Naive thymus-derived CD4-positive, alpha-beta T cell (primary cell): ENCODE results near the gene RAD51C. TPM values are rescaled to one million over a fixed set of nuclear protein-coding genes. Genes with fewer than 3 reads are reported as not detected.
A peak's percentile ranks its signal among the peaks of the same experiment; 100 is the strongest.
"Not testable (repeated sequence)": the region's sequence is repeated elsewhere in the genome, so short reads cannot be mapped to it uniquely, and the experiment has no call there.

Experiments used
- ATAC-seq: fragments of 150-1000 bp; cut with Tn5 transposase; 2 replicates; pipeline ENCODE4 v1.10.0; 2021; ENCODE audit warnings: mild to moderate bottlenecking, moderate library complexity
- CTCF ChIA-PET: fragments of 350-600 bp; sonication (Branson Sonifier 250); formaldehyde crosslinking; loops from one replicate; lab custom pipeline; 2021; ENCODE audit warnings: antibody characterized with exemption; lab: Charles Lee
- POLR2A ChIA-PET: fragments of 350-600 bp; sonication (Branson Sonifier 250); formaldehyde crosslinking; loops from one replicate; lab custom pipeline; 2021; ENCODE audit warnings: antibody characterized with exemption, inconsistent platforms; lab: Charles Lee
- DNase-seq, 9 donors: peaks; one replicate each; pipeline versions ENCODE4 v3.0.0 to v3.0.0-alpha.2; 2020 to 2022; ENCODE audit warnings: mixed read lengths in 1 of 9
- H3K27ac ChIP-seq: one replicate; pipeline ENCODE4 v1.7.0; 2013; ENCODE audit warnings: mild to moderate bottlenecking, low read depth, low read length, moderate library complexity
- H3K27me3 ChIP-seq, 2 donors: one replicate each; pipeline ENCODE4 v1.7.0; 2013; ENCODE audit warnings: low read length in 2 of 2, mild to moderate bottlenecking in 2 of 2, moderate library complexity in 2 of 2; ENCODE audit not compliant: control insufficient read depth in 2 of 2, insufficient read depth in 2 of 2
- H3K36me3 ChIP-seq, 3 experiments: 1 replicate in 2 of 3; 2 replicates in 1 of 3; pipeline ENCODE4 v1.7.0; 2013; ENCODE audit warnings: low read length in 3 of 3, mild to moderate bottlenecking in 3 of 3, moderate library complexity in 1 of 3; ENCODE audit not compliant: insufficient read depth in 3 of 3, control insufficient read depth in 2 of 3
- H3K4me1 ChIP-seq, 2 donors: one replicate each; pipeline ENCODE4 v1.7.0; 2013; ENCODE audit warnings: low read length in 2 of 2, mild to moderate bottlenecking in 2 of 2, moderate library complexity in 1 of 2; ENCODE audit not compliant: control insufficient read depth in 2 of 2, insufficient read depth in 2 of 2
- H3K4me3 ChIP-seq: 2 replicates; pipeline ENCODE4 v1.7.0; 2013; ENCODE audit warnings: mild to moderate bottlenecking, low read length
- H3K9me3 ChIP-seq, 3 experiments: 1 replicate in 2 of 3; 2 replicates in 1 of 3; pipeline ENCODE4 v1.7.0; 2013; ENCODE audit warnings: low read length in 3 of 3; ENCODE audit not compliant: control insufficient read depth in 2 of 3
- H3K27ac Mint-ChIP-seq, 9 donors: one replicate each; pipeline ENCODE4 v1.8.0; 2020 to 2022; ENCODE audit warnings: mixed read lengths in 9 of 9, mild to moderate bottlenecking in 8 of 9, moderate library complexity in 5 of 9, inconsistent platforms in 2 of 9
- H3K27me3 Mint-ChIP-seq, 5 donors: one replicate each; pipeline ENCODE4 v1.8.0; 2021 to 2022; ENCODE audit warnings: mixed read lengths in 5 of 5, mild to moderate bottlenecking in 1 of 5
- H3K36me3 Mint-ChIP-seq, 5 donors: one replicate each; pipeline ENCODE4 v1.8.0; 2020 to 2022; ENCODE audit warnings: mixed read lengths in 5 of 5, mild to moderate bottlenecking in 3 of 5, inconsistent platforms in 1 of 5
- H3K4me1 Mint-ChIP-seq, 7 donors: one replicate each; pipeline ENCODE4 v1.8.0; 2020 to 2022; ENCODE audit warnings: mixed read lengths in 7 of 7, mild to moderate bottlenecking in 3 of 7, inconsistent platforms in 1 of 7
- H3K4me3 Mint-ChIP-seq, 10 donors: one replicate each; pipeline ENCODE4 v1.8.0; 2020 to 2022; ENCODE audit warnings: mild to moderate bottlenecking in 10 of 10, mixed read lengths in 10 of 10, moderate library complexity in 6 of 10, inconsistent platforms in 2 of 10
- H3K9me3 Mint-ChIP-seq, 11 donors: one replicate each; pipeline ENCODE4 v1.8.0; 2020 to 2022; ENCODE audit warnings: mixed read lengths in 11 of 11, mild to moderate bottlenecking in 4 of 11, inconsistent platforms in 1 of 11, moderate library complexity in 1 of 11
- intact Hi-C, 2 donors: fragments of 100-400 bp; cut with micrococcal nuclease; formaldehyde crosslinking; loops; one replicate each; pipeline ENCODE4 v1.15.1; 2023
- polyA plus RNA-seq, 2 donors: library from polyadenylated mRNA; unstranded; fragments of 300-500 nt; fragmentation: Illumina TruSeq; gene quantifications; one replicate each; pipeline ENCODE4 v1.2.3, GENCODE V29; 2021
- total RNA-seq, 6 experiments: library from RNA in 5 of 6; stranded (reverse) in 5 of 6; gene quantifications; 1 replicate in 5 of 6; 2 replicates in 1 of 6; pipeline ENCODE4 v1.2.3 and lab custom pipeline; 2021 to 2026

Gene RAD51C
- total and polyA plus RNA-seq, 7 experiments from 2014 or later, result 11.4 to 57.9 (median 27.9) TPM

- H3K36me3 Mint-ChIP-seq, result no peaks in the 10 kb centered on the region
- H3K27ac Mint-ChIP-seq, result no peak overlapping the region
- Histone ChIP-seq H3K27me3 (no peaks in the 10 kb centered on the region), H3K36me3 (no peaks in the 10 kb centered on the region), H3K4me3 (no peak overlapping the region), H3K27ac (no peak overlapping the region), H3K4me1 (no peaks in the 10 kb centered on the region), H3K9me3 (no peaks in the 10 kb centered on the region)
- CTCF ChIA-PET, result interaction anchor here (0.6 kb wide), 1 partner anchor 356 kb away, joined by 3 read pairs; no protein-coding TSS in a partner anchor
- H3K27me3 Mint-ChIP-seq, result peaks cover 0 to 8% (median 5%) of the 10 kb centered on the region in 5 donors
- no peaks in the 10 kb centered on the region for H3K4me1 Mint-ChIP-seq
- intact Hi-C loops, result no loop called here
- DNase-seq (no peak), ATAC-seq (no peak)
- no peak overlapping the region for H3K4me3 Mint-ChIP-seq
- H3K9me3 Mint-ChIP-seq, result no peaks in the 10 kb centered on the region
- POLR2A ChIA-PET, result no interaction called here
Observed at GRCh38 chr17:58679263-58680037, 13.0 kb upstream of the RAD51C start.

GRCh38 chr17:58680038-58680369 lies 12.4 kb upstream of the RAD51C start:
- no peaks in the 10 kb centered on the region for H3K36me3 Mint-ChIP-seq
- intact Hi-C loops, result no loop called here
- no peaks in the 10 kb centered on the region for H3K4me1 Mint-ChIP-seq
- Histone ChIP-seq H3K27ac (no peak overlapping the region), H3K27me3 (no peaks in the 10 kb centered on the region), H3K36me3 (no peaks in the 10 kb centered on the region), H3K4me3 (no peak overlapping the region), H3K9me3 (no peaks in the 10 kb centered on the region), H3K4me1 (no peaks in the 10 kb centered on the region)
- CTCF ChIA-PET, result interaction anchor here (0.6 kb wide), 1 partner anchor 357 kb away, joined by 3 read pairs; no protein-coding TSS in a partner anchor
- ATAC-seq (no peak), DNase-seq (no peak)
- POLR2A ChIA-PET, result no interaction called here
- H3K27me3 Mint-ChIP-seq, result peaks cover 0 to 8% (median 3%) of the 10 kb centered on the region in 5 donors
- H3K27ac Mint-ChIP-seq, result no peak overlapping the region
- H3K9me3 Mint-ChIP-seq, result no peaks in the 10 kb centered on the region
- no peak overlapping the region for H3K4me3 Mint-ChIP-seq

- Histone ChIP-seq H3K4me3 (no peak overlapping the region), H3K9me3 (no peaks in the 10 kb centered on the region), H3K36me3 (no peaks in the 10 kb centered on the region), H3K27me3 (no peaks in the 10 kb centered on the region), H3K4me1 (no peaks in the 10 kb centered on the region), H3K27ac (no peak overlapping the region)
- POLR2A ChIA-PET, result no interaction called here
- Mint-ChIP-seq H3K36me3 (no peaks in the 10 kb centered on the region), H3K27ac (no peak overlapping the region), H3K9me3 (no peaks in the 10 kb centered on the region), H3K27me3 (peaks cover 0 to 9% (median 0%) of the 10 kb centered on the region in 5 donors), H3K4me1 (no peaks in the 10 kb centered on the region), H3K4me3 (no peak overlapping the region)
- intact Hi-C loops, result no loop called here
- DNase-seq (no peak), ATAC-seq (no peak)
- CTCF ChIA-PET, result interaction anchor here (0.6 kb wide), 1 partner anchor 1865 kb away, joined by 3 read pairs; no protein-coding TSS in a partner anchor
Observed at GRCh38 chr17:58684003-58684402, 8.4 kb upstream of the RAD51C start.

DNA sequence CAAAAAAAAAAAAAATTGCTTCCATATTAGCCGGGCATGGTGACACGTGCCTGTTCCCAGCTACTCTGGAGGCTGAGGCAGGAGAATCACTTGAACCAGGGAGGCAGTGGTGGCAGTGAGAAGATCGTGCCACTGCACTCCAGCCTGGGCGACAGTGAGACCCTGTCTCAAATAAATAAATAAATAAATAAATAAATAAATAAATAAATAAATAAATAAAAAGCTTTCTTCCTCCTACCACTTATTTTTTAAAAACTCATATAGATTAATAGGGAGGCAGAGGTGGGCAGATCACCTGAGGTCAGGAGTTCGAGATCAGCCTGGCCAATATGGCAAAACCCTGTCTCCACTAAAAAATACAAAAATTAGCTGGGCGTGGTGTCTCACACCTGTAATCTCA lies 7.9 kb upstream of the RAD51C start:
- H3K27me3 ChIP-seq, POLR2A ChIA-PET, intact Hi-C loops, H3K36me3 Mint-ChIP-seq, H3K9me3 ChIP-seq, H3K9me3 Mint-ChIP-seq, H3K27me3 Mint-ChIP-seq, CTCF ChIA-PET, H3K27ac Mint-ChIP-seq, H3K27ac ChIP-seq, H3K36me3 ChIP-seq, H3K4me3 Mint-ChIP-seq, DNase-seq, H3K4me1 Mint-ChIP-seq, H3K4me3 ChIP-seq, H3K4me1 ChIP-seq, ATAC-seq: not testable (repeated sequence)

GRCh38 chr17:58686980-58687379 lies 5.4 kb upstream of the RAD51C start:
- no peak overlapping the region for H3K4me3 ChIP-seq
- no peaks in the 10 kb centered on the region for H3K36me3 ChIP-seq
- H3K9me3 ChIP-seq, result no peaks in the 10 kb centered on the region
- DNase-seq, result no peak
- H3K4me1 Mint-ChIP-seq, result peaks cover 0 to 2% (median under 1%) of the 10 kb centered on the region in 7 donors
- ATAC-seq, result no peak
- no peak overlapping the region for H3K27ac ChIP-seq
- H3K4me3 Mint-ChIP-seq, result no peak overlapping the region
- H3K4me1 ChIP-seq, result peaks cover 0 to under 1% of the 10 kb centered on the region in 2 donors
- ChIA-PET CTCF (interaction anchor here (0.6 kb wide), 1 partner anchor 20 kb away, joined by 3 read pairs; no protein-coding TSS in a partner anchor), POLR2A (no interaction called here)
- no peaks in the 10 kb centered on the region for H3K27me3 ChIP-seq
- H3K27me3 Mint-ChIP-seq, result peaks cover 0 to 5% (median 0%) of the 10 kb centered on the region in 5 donors
- no peaks in the 10 kb centered on the region for H3K9me3 Mint-ChIP-seq
- no peaks in the 10 kb centered on the region for H3K36me3 Mint-ChIP-seq
- intact Hi-C loops, result no loop called here
- H3K27ac Mint-ChIP-seq, result peak overlapping the region in 1 of 9 donors; percentile 71

DNA sequence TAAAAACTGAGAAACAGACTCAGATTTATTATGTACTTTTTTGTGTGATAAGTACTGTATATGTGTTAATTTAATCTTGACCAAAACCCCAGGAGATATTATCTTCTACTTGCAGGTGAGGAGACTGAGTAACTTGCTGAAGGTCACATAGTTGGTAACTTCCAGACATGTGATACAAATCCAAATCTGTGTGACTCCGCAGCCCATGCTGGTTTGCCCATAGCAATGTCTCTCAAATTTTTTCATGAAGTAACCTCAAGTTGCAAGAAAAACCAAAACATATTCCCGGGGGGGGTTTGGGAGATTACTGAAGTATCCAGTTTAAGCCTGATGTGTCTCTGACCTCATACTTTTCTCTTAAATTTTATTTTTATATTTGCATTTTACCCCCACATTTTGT lies 3.9 kb upstream of the RAD51C start:
- H3K36me3 ChIP-seq, result no peaks in the 10 kb centered on the region
- peaks cover 0 to 7% (median 0%) of the 10 kb centered on the region in 5 donors for H3K36me3 Mint-ChIP-seq
- no peak overlapping the region for H3K4me3 Mint-ChIP-seq

More for the DNA sequence above, 3.9 kb upstream of the RAD51C start:
- Histone ChIP-seq H3K9me3 (no peaks in the 10 kb centered on the region), H3K4me1 (peaks cover 10 to 11% of the 10 kb centered on the region in 2 donors), H3K4me3 (no peak overlapping the region), H3K27ac (no peak overlapping the region), H3K27me3 (no peaks in the 10 kb centered on the region)
- intact Hi-C loops, result no loop called here
- Mint-ChIP-seq H3K4me1 (peaks cover 11 to 16% (median 15%) of the 10 kb centered on the region in 7 donors), H3K9me3 (peaks cover 0 to 3% (median 0%) of the 10 kb centered on the region in 11 donors), H3K27ac (no peak overlapping the region), H3K27me3 (peaks cover 0 to 5% (median 0%) of the 10 kb centered on the region in 5 donors)
- ChIA-PET POLR2A (interaction anchor here (1.2 kb wide), 1 partner anchor 30 kb away, joined by 3 read pairs; no protein-coding TSS in a partner anchor), CTCF (no interaction called here)
- ATAC-seq, result no peak
- DNase-seq, result no peak
